Mucosa of descending colon (tissue), 3 donors: Measurements from ENCODE around the gene SHISA3. TPM values are rescaled to one million over a fixed set of nuclear protein-coding genes. Genes with fewer than 3 reads are reported as not detected.

ENCODE experiments used
- ATAC-seq: fragments of 200-7000 bp; cut with Tn5 transposase; one replicate; pipeline ENCODE4 v1.9.1; 2020; ENCODE audit warnings: mild to moderate bottlenecking, moderate library complexity
- DNase-seq, 3 donors: peaks; one replicate each; pipeline ENCODE4 v3.0.0-alpha.2; 2020
- H3K36me3 ChIP-seq: fragments of 200-600 bp; one replicate; pipeline ENCODE4 v1.8.0; 2021; ENCODE audit warnings: low read depth, mild to moderate bottlenecking
- H3K4me1 ChIP-seq: fragments of 200-600 bp; one replicate; pipeline ENCODE4 v1.8.0; 2021; ENCODE audit warnings: low read depth, mild to moderate bottlenecking
- H3K4me3 ChIP-seq: fragments of 200-600 bp; one replicate; pipeline ENCODE4 v1.8.0; 2021; ENCODE audit warnings: mild to moderate bottlenecking
- H3K9me3 ChIP-seq: fragments of 200-600 bp; one replicate; pipeline ENCODE4 v1.8.0; 2021; ENCODE audit warnings: mild to moderate bottlenecking
- CTCF ChIP-seq: fragments of 200-600 bp; IDR thresholded peaks from one replicate; pipeline ENCODE4 v1.8.0; 2022; ENCODE audit warnings: antibody characterized with exemption, mild to moderate bottlenecking
- intact Hi-C, 2 donors: fragments of 100-400 bp; cut with DNase I in 1 of 2; cut with micrococcal nuclease in 1 of 2; formaldehyde crosslinking; loops; one replicate each; pipeline versions ENCODE4 v1.11.0 to v1.11.1; 2022; cut with DNase I, micrococcal nuclease
- total RNA-seq, 3 donors: library from RNA; stranded (reverse); fragmentation: NEBNext Ultra II Directional in 2 of 3; extraction: Animal tissue kit (Norgen Biotek cat#: 25700) in 2 of 3; gene quantifications; one replicate each; pipeline versions ENCODE4 v1.2.1 to v1.2.4, GENCODE V29; 2021 to 2023
- donor health status: DM: no; HTN: no; CAD: no; lungs with moderate emphysema.
- donor health status: DM: no; HTN: no; CAD: no.
- donor health status: DM: no; HTN: yes; CAD: no.

SHISA3 gene
- total RNA-seq, 3 donors from 2014 or later = 0.90 to 1.9 (median 1.6) TPM

GRCh38 chr4:42395595-42395994 lies 1.7 kb upstream of the SHISA3 start:
- ATAC-seq = no peak
- no peak for DNase-seq
- intact Hi-C loops = no loop called here
- Histone ChIP-seq H3K36me3 (no peaks in the 10 kb centered on the region), H3K4me3 (no peak overlapping the region), H3K9me3 (no peaks in the 10 kb centered on the region), H3K4me1 (peaks cover 30% of the 10 kb centered on the region)
- no peak for TF ChIP-seq CTCF

DNA sequence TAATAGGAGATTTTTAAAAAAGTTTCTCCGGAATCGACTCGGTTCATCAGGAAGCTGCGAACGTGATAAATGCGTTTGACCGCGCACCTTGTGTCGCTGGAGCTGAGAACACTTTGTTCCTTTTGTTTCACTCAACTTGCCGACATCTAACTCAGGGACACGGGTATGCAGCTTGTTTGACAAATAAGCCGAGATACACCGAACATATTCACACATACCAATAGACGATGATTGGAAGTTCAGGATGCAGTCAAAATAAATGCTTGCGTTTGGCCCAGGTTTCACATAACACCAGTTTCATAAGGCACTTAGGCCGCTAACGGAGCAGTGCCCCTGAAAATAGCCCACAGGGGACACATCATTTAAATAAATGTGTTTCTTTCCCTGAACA lies 932 bp upstream of the SHISA3 start:
- intact Hi-C loops = no loop called here
- H3K4me1 ChIP-seq = peaks cover 30% of the 10 kb centered on the region
- no peak for DNase-seq
- TF ChIP-seq CTCF = no peak
- no peaks in the 10 kb centered on the region for H3K36me3 ChIP-seq
- ATAC-seq = no peak
- no peak overlapping the region for H3K4me3 ChIP-seq
- no peaks in the 10 kb centered on the region for H3K9me3 ChIP-seq

- no peaks in the 10 kb centered on the region for H3K36me3 ChIP-seq
- intact Hi-C loops = no loop called here
- peaks cover 30% of the 10 kb centered on the region for H3K4me1 ChIP-seq
- DNase-seq = peak in 2 of 3 donors; percentile 34 to 42
- no peaks in the 10 kb centered on the region for H3K9me3 ChIP-seq
- TF ChIP-seq CTCF = no peak
- peak; percentile 42 for ATAC-seq
- H3K4me3 ChIP-seq = no peak overlapping the region
Observed at GRCh38 chr4:42397635-42398170, 415 bp downstream of the SHISA3 start.

DNA sequence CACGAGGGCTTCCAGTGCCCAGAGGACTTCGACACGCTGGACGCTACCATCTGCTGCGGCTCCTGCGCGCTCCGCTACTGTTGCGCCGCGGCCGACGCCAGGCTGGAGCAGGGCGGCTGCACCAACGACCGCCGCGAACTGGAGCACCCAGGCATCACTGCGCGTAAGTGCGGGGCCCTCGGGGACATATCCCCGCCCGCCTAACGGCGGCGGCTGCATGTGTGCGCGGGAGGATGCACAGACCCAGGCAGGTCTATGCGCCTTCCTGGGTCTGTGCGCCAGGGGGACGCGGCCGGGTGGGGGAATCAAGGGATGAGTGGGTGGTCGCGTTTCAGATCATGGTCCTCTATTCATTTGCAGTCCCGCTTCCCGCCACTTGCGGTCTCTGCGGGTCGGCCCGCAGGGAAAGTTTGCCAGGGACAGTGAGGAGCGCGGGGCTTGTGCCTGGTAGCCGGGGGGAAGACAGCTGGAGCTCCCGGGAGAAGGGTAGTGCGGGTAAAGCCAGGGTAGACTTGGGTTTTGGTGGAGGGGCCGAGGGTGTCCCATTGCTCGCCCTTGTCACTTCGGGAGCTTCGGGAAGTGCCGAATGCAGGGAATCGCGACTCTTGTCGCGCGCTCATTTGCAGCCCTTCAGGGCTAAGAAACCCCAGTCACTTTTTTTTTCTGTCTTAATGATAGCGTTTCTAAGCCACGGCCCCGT lies 1.0 kb downstream of the SHISA3 start:
- no peaks in the 10 kb centered on the region for H3K36me3 ChIP-seq
- intact Hi-C loops = no loop called here
- H3K4me3 ChIP-seq = no peak overlapping the region
- peaks cover 30% of the 10 kb centered on the region for H3K4me1 ChIP-seq
- TF ChIP-seq CTCF = no peak
- DNase-seq (peak in 1 of 3 donors; percentile 40), ATAC-seq (peak; percentile 57)
- H3K9me3 ChIP-seq = no peaks in the 10 kb centered on the region

GRCh38 chr4:42398871-42399331 lies 1.6 kb downstream of the SHISA3 start:
- H3K9me3 ChIP-seq = no peaks in the 10 kb centered on the region
- H3K4me1 ChIP-seq = peaks cover 30% of the 10 kb centered on the region
- intact Hi-C loops = no loop called here
- no peak for DNase-seq
- TF ChIP-seq CTCF = no peak
- ATAC-seq = no peak
- no peak overlapping the region for H3K4me3 ChIP-seq
- no peaks in the 10 kb centered on the region for H3K36me3 ChIP-seq
